Neuronal stem cell (in vitro differentiated cells): Measurements from ENCODE around the gene DHRS2.

Source experiments
- DNase-seq: peaks from one replicate; pipeline ENCODE4 v3.0.0-alpha.2; 2013; ENCODE audit warnings: low spot score
- H2AFZ ChIP-seq: one replicate; pipeline ENCODE4 v1.6.1; 2013; ENCODE audit warnings: mild to moderate bottlenecking, low read length, inconsistent platforms
- H2AK5ac ChIP-seq: 2 replicates; pipeline ENCODE4 v1.6.1; 2013; ENCODE audit warnings: low read depth, mild to moderate bottlenecking, inconsistent platforms, low read length, moderate library complexity, mixed read lengths
- H2BK120ac ChIP-seq: 2 replicates; pipeline ENCODE4 v1.6.1; 2013; ENCODE audit warnings: low read depth, mild to moderate bottlenecking, inconsistent platforms, low read length, moderate library complexity, mixed read lengths
- H2BK12ac ChIP-seq: one replicate; pipeline ENCODE4 v1.6.1; 2013; ENCODE audit warnings: low read length, inconsistent platforms
- H2BK15ac ChIP-seq: 2 replicates; pipeline ENCODE4 v1.6.1; 2013; ENCODE audit warnings: mild to moderate bottlenecking, low read length, inconsistent platforms, mixed read lengths
- H2BK5ac ChIP-seq: one replicate; pipeline ENCODE4 v1.6.1; 2013; ENCODE audit warnings: inconsistent platforms, mild to moderate bottlenecking, low read length, moderate library complexity
- H3K14ac ChIP-seq: one replicate; pipeline ENCODE4 v1.6.1; 2013; ENCODE audit warnings: low read length, inconsistent platforms
- H3K18ac ChIP-seq: 2 replicates; pipeline ENCODE4 v1.6.1; 2013; ENCODE audit warnings: low read length, inconsistent platforms
- H3K23ac ChIP-seq: 2 replicates; pipeline ENCODE4 v1.6.1; 2013; ENCODE audit warnings: low read depth, mild to moderate bottlenecking, mixed read lengths, low read length, inconsistent platforms; ENCODE audit not compliant: poor library complexity
- H3K27ac ChIP-seq: replicated peaks from 3 replicates; pipeline ENCODE4 v1.5.1; 2013; ENCODE audit warnings: low read length, inconsistent platforms
- H3K27me3 ChIP-seq, 3 experiments: 2 replicates each; pipeline ENCODE4 v1.6.1; 2013; ENCODE audit warnings: low read length in 3 of 3, mild to moderate bottlenecking in 2 of 3, inconsistent platforms in 1 of 3, low read depth in 1 of 3, mixed read lengths in 1 of 3, moderate library complexity in 1 of 3; ENCODE audit not compliant: control insufficient read depth in 3 of 3, insufficient read depth in 3 of 3
- H3K36me3 ChIP-seq, 2 donors: replicated peaks in 1 of 2; 2 replicates each; pipeline ENCODE4 v1.6.1; 2013; ENCODE audit warnings: low read length in 2 of 2; ENCODE audit not compliant: control insufficient read depth in 2 of 2, insufficient read depth in 2 of 2
- H3K4ac ChIP-seq: 2 replicates; pipeline ENCODE4 v1.6.1; 2013; ENCODE audit warnings: inconsistent platforms, mild to moderate bottlenecking, low read length, moderate library complexity
- H3K4me1 ChIP-seq, 2 donors: 1 replicate in 1 of 2; 2 replicates in 1 of 2; pipeline ENCODE4 v1.6.1; 2013; ENCODE audit warnings: low read length in 2 of 2, low read depth in 1 of 2; ENCODE audit not compliant: control insufficient read depth in 2 of 2, insufficient read depth in 1 of 2
- H3K4me2 ChIP-seq: one replicate; pipeline ENCODE4 v1.6.1; 2013; ENCODE audit warnings: mild to moderate bottlenecking, low read length, inconsistent platforms; ENCODE audit not compliant: insufficient read depth, poor library complexity, severe bottlenecking
- H3K4me3 ChIP-seq, 2 donors: 2 replicates each; pipeline ENCODE4 v1.5.1; 2013; ENCODE audit warnings: low read length in 2 of 2, mild to moderate bottlenecking in 2 of 2, inconsistent platforms in 1 of 2, moderate library complexity in 1 of 2
- H3K79me1 ChIP-seq: one replicate; pipeline ENCODE4 v1.6.1; 2013; ENCODE audit warnings: low read depth, mild to moderate bottlenecking, inconsistent platforms, low read length, moderate library complexity
- H3K9ac ChIP-seq: one replicate; pipeline ENCODE4 v1.6.1; 2013; ENCODE audit warnings: mild to moderate bottlenecking, low read depth, low read length, inconsistent platforms; ENCODE audit not compliant: poor library complexity
- H3K9me3 ChIP-seq, 2 donors: replicated peaks in 1 of 2; 2 replicates each; pipeline versions ENCODE3 to v1.6.1; 2013; ENCODE audit warnings: low read length in 2 of 2, mild to moderate bottlenecking in 2 of 2, inconsistent platforms in 1 of 2, low read depth in 1 of 2, mixed read lengths in 1 of 2, moderate library complexity in 1 of 2; ENCODE audit not compliant: control insufficient read depth in 2 of 2, insufficient read depth in 1 of 2
- H4K8ac ChIP-seq: one replicate; pipeline ENCODE4 v1.6.1; 2013; ENCODE audit warnings: low read depth, mild to moderate bottlenecking, inconsistent platforms, low read length, moderate library complexity
- H4K91ac ChIP-seq: one replicate; pipeline ENCODE4 v1.6.1; 2013; ENCODE audit warnings: low read length, low read depth, mild to moderate bottlenecking, inconsistent platforms; ENCODE audit not compliant: poor library complexity
- WGBS, 2 donors: extraction: QIAGEN DNeasy Blood & Tissue Kit; methylation state at CpG; one replicate each; pipeline ENCODE4 v1.1.7; 2013; ENCODE audit warnings: missing lambda C conversion rate in 2 of 2, mixed read lengths in 1 of 2; ENCODE audit not compliant: insufficient read length in 2 of 2, insufficient replicate concordance in 1 of 2; ENCODE audit errors: extremely low coverage in 2 of 2; 5-methylcytosine and 5-hydroxymethylcytosine counted together

Gene DHRS2

DNA sequence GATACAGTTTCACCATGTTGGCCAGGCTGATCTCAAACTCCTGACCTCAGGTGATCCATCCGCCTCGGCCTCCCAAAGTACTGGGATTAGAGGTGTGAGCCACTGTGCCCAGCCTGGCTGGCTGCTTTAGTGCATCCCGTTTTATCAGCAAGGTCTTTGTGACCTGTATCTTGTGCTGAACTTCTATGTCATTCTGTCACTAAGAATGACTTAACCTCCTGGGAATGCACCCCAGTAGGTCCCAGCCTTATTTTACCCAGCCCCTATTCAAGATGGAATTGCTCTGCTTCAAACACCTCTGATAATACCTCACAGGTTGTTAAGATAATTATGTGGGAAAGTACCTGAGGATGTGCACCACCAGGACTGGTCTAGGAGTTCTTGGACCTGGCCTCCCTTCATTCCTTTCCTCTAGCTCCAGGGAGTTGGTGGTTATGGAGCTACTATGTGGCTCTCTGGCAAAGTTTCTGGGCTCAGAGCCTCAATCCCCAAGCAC is 31.4 kb upstream of the DHRS2 start:
- H2BK15ac ChIP-seq: no peak overlapping the region
- H3K27me3 ChIP-seq: peaks cover 0 to 10% (median 0%) of the 10 kb centered on the region in 3 experiments
- no peak overlapping the region for H2BK5ac ChIP-seq
- H4K8ac ChIP-seq: no peak overlapping the region
- no peak overlapping the region for H3K4me2 ChIP-seq
- no peaks in the 10 kb centered on the region for H3K36me3 ChIP-seq
- H3K14ac ChIP-seq: no peak overlapping the region
- no peak overlapping the region for H3K4me3 ChIP-seq
- no peaks in the 10 kb centered on the region for H3K4me1 ChIP-seq
- no peaks in the 10 kb centered on the region for H3K9me3 ChIP-seq
- H3K27ac ChIP-seq: no peak overlapping the region
- H3K9ac ChIP-seq: no peak overlapping the region
- H2BK120ac ChIP-seq: no peak overlapping the region
- DNase-seq: no peak
- H3K79me1 ChIP-seq: no peaks in the 10 kb centered on the region
- no peak overlapping the region for H3K4ac ChIP-seq
- no peak overlapping the region for H3K18ac ChIP-seq
- no peak overlapping the region for H2AFZ ChIP-seq
- H3K23ac ChIP-seq: no peak overlapping the region
- no peak overlapping the region for H2BK12ac ChIP-seq
- H4K91ac ChIP-seq: no peak overlapping the region
- H2AK5ac ChIP-seq: no peak overlapping the region
- no CpG with 5 or more reads among the region's 3 CpGs for WGBS, 2 donors

DNA sequence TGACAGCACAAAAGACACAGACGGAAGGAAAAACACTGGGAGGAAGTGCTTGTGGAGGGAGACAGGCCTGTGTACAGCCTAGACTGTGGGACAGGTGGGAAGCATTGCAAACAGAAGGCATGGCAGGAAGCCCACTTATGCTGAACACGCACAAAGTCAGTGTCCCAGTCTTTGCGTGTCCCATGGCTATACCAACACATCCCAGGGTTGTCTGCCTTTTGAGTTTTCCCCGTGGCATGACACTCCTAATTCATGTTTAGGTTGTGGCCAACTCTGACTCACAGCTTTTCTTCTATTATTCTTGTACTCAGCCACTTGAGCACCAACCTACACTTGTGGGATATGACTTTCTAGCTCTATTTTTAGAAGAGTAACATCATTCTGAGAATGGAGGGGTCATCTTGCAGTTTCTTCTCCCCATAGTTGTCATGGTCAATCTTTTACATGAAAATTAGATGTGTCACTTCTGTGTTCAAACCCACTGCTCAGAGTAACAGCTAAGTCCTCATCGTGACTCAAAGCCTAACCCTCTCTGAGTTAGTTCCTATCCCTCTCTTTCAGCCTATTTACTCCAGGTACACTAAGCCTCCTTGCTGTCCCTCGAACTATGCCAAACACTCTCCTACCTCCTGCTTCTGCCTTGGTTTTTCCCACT is 30.1 kb upstream of the DHRS2 start:
- Histone ChIP-seq H3K79me1 (no peaks in the 10 kb centered on the region), H2BK120ac (no peak overlapping the region), H3K23ac (no peak overlapping the region), H2BK5ac (no peak overlapping the region), H3K4me3 (no peak overlapping the region), H3K9me3 (peaks cover 0 to 2% of the 10 kb centered on the region in 2 donors), H4K91ac (no peak overlapping the region), H3K18ac (no peak overlapping the region), H3K27ac (no peak overlapping the region), H2BK15ac (no peak overlapping the region), H3K4me2 (no peak overlapping the region), H3K4me1 (no peaks in the 10 kb centered on the region), H4K8ac (no peak overlapping the region), H2BK12ac (no peak overlapping the region), H3K9ac (no peak overlapping the region), H3K4ac (no peak overlapping the region), H2AFZ (no peak overlapping the region), H2AK5ac (no peak overlapping the region), H3K27me3 (peaks cover 0 to 14% (median 0%) of the 10 kb centered on the region in 3 experiments), H3K14ac (no peak overlapping the region), H3K36me3 (no peaks in the 10 kb centered on the region)
- no peak for DNase-seq
- no CpG with 5 or more reads among the region's 6 CpGs for WGBS, 2 donors

DNA sequence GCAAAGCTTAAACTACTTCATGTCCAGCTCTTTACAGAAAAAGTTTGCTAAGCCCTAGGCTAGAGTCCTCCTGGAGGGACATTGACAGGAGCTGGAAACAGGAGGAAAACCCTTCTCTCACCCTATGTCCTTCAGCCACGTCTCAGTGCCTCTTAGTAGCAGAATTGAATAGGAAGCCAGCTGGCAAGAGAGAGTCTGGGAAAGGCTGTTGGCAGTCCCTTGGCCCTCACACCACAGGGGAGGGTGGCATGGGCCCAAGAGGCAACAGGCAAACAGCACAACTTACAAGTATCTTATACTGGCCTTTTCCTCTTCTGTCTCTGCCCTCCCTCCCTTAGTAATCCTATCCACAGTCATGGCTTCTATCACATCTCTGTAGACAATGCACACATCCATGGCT is 27.7 kb upstream of the DHRS2 start:
- H2BK5ac ChIP-seq: no peak overlapping the region
- H3K18ac ChIP-seq: no peak overlapping the region
- H3K23ac ChIP-seq: no peak overlapping the region
- no peak overlapping the region for H3K27ac ChIP-seq
- H3K9me3 ChIP-seq: peaks cover 0 to 2% of the 10 kb centered on the region in 2 donors
- no peak overlapping the region for H4K91ac ChIP-seq
- H3K79me1 ChIP-seq: no peaks in the 10 kb centered on the region
- H2AFZ ChIP-seq: no peak overlapping the region
- H2AK5ac ChIP-seq: no peak overlapping the region
- H4K8ac ChIP-seq: no peak overlapping the region
- no peak overlapping the region for H3K14ac ChIP-seq
- H3K4me1 ChIP-seq: no peaks in the 10 kb centered on the region
- H2BK120ac ChIP-seq: no peak overlapping the region
- no peak overlapping the region for H2BK12ac ChIP-seq
- H3K27me3 ChIP-seq: peaks cover 0 to 14% (median 0%) of the 10 kb centered on the region in 3 experiments
- H3K4ac ChIP-seq: no peak overlapping the region
- H3K4me2 ChIP-seq: no peak overlapping the region
- no peak overlapping the region for H3K4me3 ChIP-seq
- H3K36me3 ChIP-seq: no peaks in the 10 kb centered on the region
- no peak overlapping the region for H3K9ac ChIP-seq
- no CpG with 5 or more reads among the region's 1 CpG for WGBS, 2 donors
- no peak overlapping the region for H2BK15ac ChIP-seq
- no peak for DNase-seq

- Histone ChIP-seq H2BK12ac (no peak overlapping the region), H2BK5ac (no peak overlapping the region), H3K4me3 (no peak overlapping the region), H3K18ac (no peak overlapping the region), H2BK120ac (no peak overlapping the region), H4K8ac (no peak overlapping the region), H3K4me2 (no peak overlapping the region), H3K79me1 (no peaks in the 10 kb centered on the region), H2AFZ (no peak overlapping the region), H3K14ac (no peak overlapping the region), H4K91ac (no peak overlapping the region), H3K23ac (no peak overlapping the region), H3K36me3 (no peaks in the 10 kb centered on the region), H2BK15ac (no peak overlapping the region), H3K27me3 (peaks cover 0 to 17% (median 0%) of the 10 kb centered on the region in 3 experiments), H3K27ac (no peak overlapping the region), H3K4me1 (no peaks in the 10 kb centered on the region), H3K9me3 (peaks cover 0 to 2% of the 10 kb centered on the region in 2 donors), H3K4ac (no peak overlapping the region), H3K9ac (no peak overlapping the region), H2AK5ac (no peak overlapping the region)
- no peak for DNase-seq
- no CpG with 5 or more reads among the region's 3 CpGs for WGBS, 2 donors
These were observed 27.2 kb upstream of the DHRS2 start for GRCh38 chr14:23609001-23609400.
